Activated T-cell treated with anti-CD3 and anti-CD28 coated beads, Interleukin-2, amount 50 U/mL, for 1 hour (primary cell): ENCODE measurements around the gene MAS1L.

Source experiments
- DNase-seq: peaks from one replicate; pipeline ENCODE4 v3.0.0-alpha.2; 2020

Gene MAS1L

GRCh38 chr6:29510202-29510601 is 22.4 kb upstream of the MAS1L start:
- no peak for DNase-seq

GRCh38 chr6:29509711-29510110 is 22.0 kb upstream of the MAS1L start:
- no peak for DNase-seq

GRCh38 chr6:29509239-29509638 is 21.5 kb upstream of the MAS1L start:
- DNase-seq, result no peak

- DNase-seq, result no peak
Observed at GRCh38 chr6:29507319-29507718, 19.6 kb upstream of the MAS1L start.

GRCh38 chr6:29506446-29507067 is 18.8 kb upstream of the MAS1L start:
- DNase-seq, result no peak

- DNase-seq, result no peak
Observed at GRCh38 chr6:29505808-29506207, 18.1 kb upstream of the MAS1L start.

GRCh38 chr6:29504961-29505360 is 17.2 kb upstream of the MAS1L start:
- DNase-seq, result no peak

GRCh38 chr6:29502597-29502996 is 14.8 kb upstream of the MAS1L start:
- no peak for DNase-seq

GRCh38 chr6:29502181-29502580 is 14.4 kb upstream of the MAS1L start:
- no peak for DNase-seq

- DNase-seq, result no peak
Observed at GRCh38 chr6:29501106-29501505, 13.3 kb upstream of the MAS1L start.

- no peak for DNase-seq
Observed at GRCh38 chr6:29500594-29500993, 12.8 kb upstream of the MAS1L start.

- no peak for DNase-seq
Observed at GRCh38 chr6:29499704-29500103, 11.9 kb upstream of the MAS1L start.

- DNase-seq, result no peak
Observed at GRCh38 chr6:29496961-29497360, 9.2 kb upstream of the MAS1L start.

GRCh38 chr6:29495571-29495970 is 7.8 kb upstream of the MAS1L start:
- DNase-seq, result no peak

- DNase-seq, result no peak
Observed at GRCh38 chr6:29494131-29494530, 6.4 kb upstream of the MAS1L start.

GRCh38 chr6:29493261-29493660 is 5.5 kb upstream of the MAS1L start:
- no peak for DNase-seq

- no peak for DNase-seq
Observed at GRCh38 chr6:29491574-29491973, 3.8 kb upstream of the MAS1L start.

- no peak for DNase-seq
Observed at GRCh38 chr6:29490552-29490951, 2.8 kb upstream of the MAS1L start.

GRCh38 chr6:29490055-29490454 is 2.3 kb upstream of the MAS1L start:
- DNase-seq, result no peak

- DNase-seq, result no peak
Observed at GRCh38 chr6:29489286-29489685, 1.5 kb upstream of the MAS1L start.

GRCh38 chr6:29488874-29489273 is 1.1 kb upstream of the MAS1L start:
- no peak for DNase-seq

GRCh38 chr6:29487131-29487530 is 625 bp downstream of the MAS1L start:
- no peak for DNase-seq

- DNase-seq, result no peak
Observed at GRCh38 chr6:29486577-29486976, 1.2 kb downstream of the MAS1L start.

- no peak for DNase-seq
Observed at GRCh38 chr6:29483735-29484134, 4.0 kb downstream of the MAS1L start.

- no peak for DNase-seq
Observed at GRCh38 chr6:29483186-29483585, 4.6 kb downstream of the MAS1L start.

GRCh38 chr6:29479560-29479959 is 8.2 kb downstream of the MAS1L start:
- no peak for DNase-seq
